ENCODE results near the gene ZFP69.

The ZFP69 gene

GRCh38 chr1:40530735-40531380 lies 53.8 kb downstream of the ZFP69 start:
- TF ChIP-seq MAX (IDR thresholded peaks at IDR 0.05; ENCODE audit: low read depth, low read length) (no peak), POLR2A (IDR thresholded peaks at IDR 0.05; ENCODE audit: extremely low read depth, insufficient read length) (no peak), MYC (IDR thresholded peaks at IDR 0.05; ENCODE audit: low read depth, low read length) (no peak), CTCF (IDR thresholded peaks at IDR 0.05; ENCODE audit: low read depth, low read length) (no peak)
- peak; percentile 41 for DNase-seq (ENCODE audit: low read depth)
- H3K4me3 ChIP-seq (ENCODE audit: low read depth, low read length), result peak overlapping the region; percentile 97

GRCh38 chr1:40531381-40532061 lies 54.4 kb downstream of the ZFP69 start, which contains the start of gene ZNF684:
Gene ZNF684, plus strand, starts transcription at chr1:40531637. Its CDS starts 1,530 bp downstream, at chr1:40533167.
- TF ChIP-seq MYC (IDR thresholded peaks at IDR 0.05; ENCODE audit: low read depth, low read length), result peak; percentile 29; the same call in 1 of the 2 replicates
- TF ChIP-seq CTCF (IDR thresholded peaks at IDR 0.05; ENCODE audit: low read depth, low read length), result no peak
- peak; percentile 75 for TF ChIP-seq POLR2A (IDR thresholded peaks at IDR 0.05; ENCODE audit: extremely low read depth, insufficient read length)
- peak; percentile 78 for TF ChIP-seq MAX (IDR thresholded peaks at IDR 0.05; ENCODE audit: low read depth, low read length)
- DNase-seq (ENCODE audit: low read depth), result peak; percentile 97
- H3K4me3 ChIP-seq (ENCODE audit: low read depth, low read length), result peak within 1 kb of the TSS; percentile 97

- DNase-seq (ENCODE audit: low read depth), result no peak
- no peak for TF ChIP-seq MAX (IDR thresholded peaks at IDR 0.05; ENCODE audit: low read depth, low read length)
- no peak for TF ChIP-seq POLR2A (IDR thresholded peaks at IDR 0.05; ENCODE audit: extremely low read depth, insufficient read length)
- TF ChIP-seq CTCF (IDR thresholded peaks at IDR 0.05; ENCODE audit: low read depth, low read length), result no peak
- TF ChIP-seq MYC (IDR thresholded peaks at IDR 0.05; ENCODE audit: low read depth, low read length), result no peak
- peak overlapping the region; percentile 97 for H3K4me3 ChIP-seq (ENCODE audit: low read depth, low read length)
These were observed 54.9 kb downstream of the ZFP69 start for GRCh38 chr1:40532062-40532389.

- peak overlapping the region; percentile 97 for H3K4me3 ChIP-seq (ENCODE audit: low read depth, low read length)
- TF ChIP-seq MYC (IDR thresholded peaks at IDR 0.05; ENCODE audit: low read depth, low read length), result no peak; the same call in 1 of the 2 replicates
- no peak for TF ChIP-seq POLR2A (IDR thresholded peaks at IDR 0.05; ENCODE audit: extremely low read depth, insufficient read length)
- peak; percentile 80 for TF ChIP-seq CTCF (IDR thresholded peaks at IDR 0.05; ENCODE audit: low read depth, low read length)
- peak; percentile 9; the same call in 1 of the 2 replicates for TF ChIP-seq MAX (IDR thresholded peaks at IDR 0.05; ENCODE audit: low read depth, low read length)
- peak; percentile 87 for DNase-seq (ENCODE audit: low read depth)
These were observed 55.8 kb downstream of the ZFP69 start for GRCh38 chr1:40532844-40533424.

- TF ChIP-seq MYC (IDR thresholded peaks at IDR 0.05; ENCODE audit: low read depth, low read length), result no peak
- no peak for TF ChIP-seq CTCF (IDR thresholded peaks at IDR 0.05; ENCODE audit: low read depth, low read length)
- no peak for TF ChIP-seq MAX (IDR thresholded peaks at IDR 0.05; ENCODE audit: low read depth, low read length)
- TF ChIP-seq POLR2A (IDR thresholded peaks at IDR 0.05; ENCODE audit: extremely low read depth, insufficient read length), result no peak
- no peak overlapping the region for H3K4me3 ChIP-seq (ENCODE audit: low read depth, low read length)
- no peak for DNase-seq (ENCODE audit: low read depth)
These were observed 57.5 kb downstream of the ZFP69 start for GRCh38 chr1:40534589-40534988.

All from NB4 (cell line).